ENCODE data around the gene DPF3. TPM values are rescaled to one million over a fixed set of nuclear protein-coding genes. Genes with fewer than 3 reads are reported as not detected.
A peak's percentile ranks its signal among the peaks of the same experiment; 100 is the strongest.

Gene DPF3
- total RNA-seq, 3 donors from 2014 or later (not counting 1 experiment from before 2014, with no cell fraction given): 1.4 to 1.8 (median 1.4) TPM

DNA sequence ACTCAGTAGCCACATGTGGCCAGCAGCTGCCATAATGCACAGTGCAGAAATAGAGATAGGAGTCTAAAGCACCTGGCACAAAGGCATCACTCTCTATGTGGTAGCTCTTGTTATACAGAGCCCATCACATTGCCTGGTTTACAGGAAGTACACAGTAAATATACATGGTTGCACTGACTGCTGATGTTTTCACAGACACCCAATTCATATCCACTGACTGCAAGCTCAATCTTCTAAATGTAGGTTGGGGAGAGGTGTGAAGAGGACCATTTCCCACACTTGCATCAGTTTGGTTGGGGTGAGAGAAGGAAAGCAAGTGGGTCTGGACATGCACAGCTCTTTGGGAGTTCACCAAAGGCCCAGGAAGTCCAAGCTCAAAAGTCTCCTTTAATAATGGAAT, 172.8 kb downstream of the DPF3 start:
- no peaks in the 10 kb centered on the region for H3K36me3 Mint-ChIP-seq
- TF ChIP-seq, protein P1, sequence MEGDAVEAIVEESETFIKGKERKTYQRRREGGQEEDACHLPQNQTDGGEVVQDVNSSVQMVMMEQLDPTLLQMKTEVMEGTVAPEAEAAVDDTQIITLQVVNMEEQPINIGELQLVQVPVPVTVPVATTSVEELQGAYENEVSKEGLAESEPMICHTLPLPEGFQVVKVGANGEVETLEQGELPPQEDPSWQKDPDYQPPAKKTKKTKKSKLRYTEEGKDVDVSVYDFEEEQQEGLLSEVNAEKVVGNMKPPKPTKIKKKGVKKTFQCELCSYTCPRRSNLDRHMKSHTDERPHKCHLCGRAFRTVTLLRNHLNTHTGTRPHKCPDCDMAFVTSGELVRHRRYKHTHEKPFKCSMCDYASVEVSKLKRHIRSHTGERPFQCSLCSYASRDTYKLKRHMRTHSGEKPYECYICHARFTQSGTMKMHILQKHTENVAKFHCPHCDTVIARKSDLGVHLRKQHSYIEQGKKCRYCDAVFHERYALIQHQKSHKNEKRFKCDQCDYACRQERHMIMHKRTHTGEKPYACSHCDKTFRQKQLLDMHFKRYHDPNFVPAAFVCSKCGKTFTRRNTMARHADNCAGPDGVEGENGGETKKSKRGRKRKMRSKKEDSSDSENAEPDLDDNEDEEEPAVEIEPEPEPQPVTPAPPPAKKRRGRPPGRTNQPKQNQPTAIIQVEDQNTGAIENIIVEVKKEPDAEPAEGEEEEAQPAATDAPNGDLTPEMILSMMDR (IDR thresholded peaks at IDR 0.05): no peak
- peak overlapping the region in 1 of 2 donors; percentile 42 for H3K27ac Mint-ChIP-seq
- Histone ChIP-seq H3K36me3 (ENCODE audit: control insufficient read depth, insufficient read depth, low read length) (no peaks in the 10 kb centered on the region), H3K9me3 (ENCODE audit: control insufficient read depth, insufficient read depth, low read length) (no peaks in the 10 kb centered on the region), H3K4me3 (ENCODE audit: low read length) (no peak overlapping the region), H3K27me3 (ENCODE audit: control insufficient read depth, insufficient read depth, low read length) (no peaks in the 10 kb centered on the region), H3K27ac (ENCODE audit: low read length) (no peak overlapping the region), H3K4me1 (ENCODE audit: control insufficient read depth, insufficient read depth, low read length) (peaks cover 57% of the 10 kb centered on the region)
- intact Hi-C loops (cut with micrococcal nuclease): no loop called here
- peak in 1 of 2 donors; percentile 28 for DNase-seq
- H3K4me3 Mint-ChIP-seq: no peak overlapping the region
- peak in 2 of 3 donors; percentile 34 to 46 for ATAC-seq
- peaks cover 15 to 62% of the 10 kb centered on the region in 2 donors for H3K4me1 Mint-ChIP-seq
- peaks cover 0 to 15% of the 10 kb centered on the region in 2 donors for H3K27me3 Mint-ChIP-seq (ENCODE audit: low read depth in 2 of 2)
- H3K9me3 Mint-ChIP-seq: no peaks in the 10 kb centered on the region

DNA sequence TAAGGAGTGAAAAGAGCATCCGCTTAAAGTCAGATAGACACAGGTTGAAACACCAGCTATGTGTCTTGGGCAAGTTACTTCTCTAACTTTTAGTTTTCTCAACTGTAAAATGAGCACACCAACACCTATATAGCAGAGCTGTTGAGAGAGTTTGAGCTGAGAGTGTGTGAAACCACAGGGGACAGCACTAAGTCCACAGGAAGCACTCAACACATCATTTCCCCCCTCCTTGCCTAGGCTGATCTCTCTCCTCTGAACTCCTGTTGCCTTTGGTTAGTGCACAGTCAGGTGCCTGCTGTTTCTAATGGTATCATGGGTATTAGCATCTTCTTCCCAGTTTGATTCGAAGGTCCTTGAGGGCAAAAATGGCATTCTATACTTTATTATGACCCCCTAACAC, 176.7 kb downstream of the DPF3 start:
- TF ChIP-seq, protein P1 (IDR thresholded peaks at IDR 0.05): no peak
- peak overlapping the region; percentile 55 for H3K4me3 Mint-ChIP-seq
- H3K27me3 Mint-ChIP-seq (ENCODE audit: low read depth in 2 of 2): peaks cover 3 to 9% of the 10 kb centered on the region in 2 donors
- no peaks in the 10 kb centered on the region for H3K9me3 Mint-ChIP-seq
- Histone ChIP-seq H3K36me3 (ENCODE audit: control insufficient read depth, insufficient read depth, low read length) (no peaks in the 10 kb centered on the region), H3K4me1 (ENCODE audit: control insufficient read depth, insufficient read depth, low read length) (peaks cover 75% of the 10 kb centered on the region), H3K4me3 (ENCODE audit: low read length) (no peak overlapping the region), H3K27ac (ENCODE audit: low read length) (no peak overlapping the region), H3K9me3 (ENCODE audit: control insufficient read depth, insufficient read depth, low read length) (no peaks in the 10 kb centered on the region), H3K27me3 (ENCODE audit: control insufficient read depth, insufficient read depth, low read length) (no peaks in the 10 kb centered on the region)
- DNase-seq (no peak), ATAC-seq (peak in 2 of 3 donors; percentile 51 to 83)
- peaks cover 42 to 77% of the 10 kb centered on the region in 2 donors for H3K4me1 Mint-ChIP-seq
- WGBS (ENCODE audit: insufficient coverage): 100% methylated on average over 2 of the region's 2 CpGs
- intact Hi-C loops (cut with micrococcal nuclease): loop anchor here (2.0 kb wide), 1 partner anchor 122 kb away; no protein-coding TSS in a partner anchor
- peak overlapping the region in 1 of 2 donors; percentile 83 for H3K27ac Mint-ChIP-seq
- no peaks in the 10 kb centered on the region for H3K36me3 Mint-ChIP-seq

DNA sequence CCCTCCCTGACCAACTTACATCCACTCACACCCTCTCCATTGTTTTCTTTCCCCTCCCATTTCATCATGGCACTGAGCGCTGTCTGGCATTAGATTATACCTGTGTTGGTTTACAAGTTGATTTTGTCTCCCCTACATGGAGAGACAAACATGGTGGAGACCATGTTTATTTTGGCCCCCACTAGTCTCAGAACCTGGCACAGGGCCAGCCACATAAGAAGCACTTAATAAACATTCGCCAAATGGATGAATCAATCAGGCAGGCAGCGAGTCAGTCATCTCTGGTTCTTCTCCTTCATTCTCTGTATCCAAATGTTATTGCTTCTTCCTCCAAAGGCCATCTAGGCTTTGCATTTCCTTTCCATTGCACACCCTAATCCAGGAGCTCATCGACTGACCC, 177.4 kb downstream of the DPF3 start:
- TF ChIP-seq, protein P1 (IDR thresholded peaks at IDR 0.05): no peak
- ATAC-seq: no peak
- H3K27me3 ChIP-seq (ENCODE audit: control insufficient read depth, insufficient read depth, low read length): no peaks in the 10 kb centered on the region
- H3K27ac ChIP-seq (ENCODE audit: low read length): no peak overlapping the region
- H3K27me3 Mint-ChIP-seq (ENCODE audit: low read depth in 2 of 2): peaks cover 9 to 10% of the 10 kb centered on the region in 2 donors
- H3K4me1 Mint-ChIP-seq: peaks cover 42 to 75% of the 10 kb centered on the region in 2 donors
- H3K36me3 Mint-ChIP-seq: no peaks in the 10 kb centered on the region
- no peaks in the 10 kb centered on the region for H3K9me3 Mint-ChIP-seq
- no peaks in the 10 kb centered on the region for H3K36me3 ChIP-seq (ENCODE audit: control insufficient read depth, insufficient read depth, low read length)
- intact Hi-C loops (cut with micrococcal nuclease): loop anchor here (2.0 kb wide), 1 partner anchor 122 kb away; no protein-coding TSS in a partner anchor
- peak overlapping the region; percentile 55 for H3K4me3 Mint-ChIP-seq
- DNase-seq: no peak
- H3K27ac Mint-ChIP-seq: peak overlapping the region in 1 of 2 donors; percentile 83
- 95% methylated on average over 4 of the region's 4 CpGs for WGBS (ENCODE audit: insufficient coverage)
- H3K4me1 ChIP-seq (ENCODE audit: control insufficient read depth, insufficient read depth, low read length): peaks cover 75% of the 10 kb centered on the region
- H3K9me3 ChIP-seq (ENCODE audit: control insufficient read depth, insufficient read depth, low read length): no peaks in the 10 kb centered on the region
- H3K4me3 ChIP-seq (ENCODE audit: low read length): no peak overlapping the region

DNA sequence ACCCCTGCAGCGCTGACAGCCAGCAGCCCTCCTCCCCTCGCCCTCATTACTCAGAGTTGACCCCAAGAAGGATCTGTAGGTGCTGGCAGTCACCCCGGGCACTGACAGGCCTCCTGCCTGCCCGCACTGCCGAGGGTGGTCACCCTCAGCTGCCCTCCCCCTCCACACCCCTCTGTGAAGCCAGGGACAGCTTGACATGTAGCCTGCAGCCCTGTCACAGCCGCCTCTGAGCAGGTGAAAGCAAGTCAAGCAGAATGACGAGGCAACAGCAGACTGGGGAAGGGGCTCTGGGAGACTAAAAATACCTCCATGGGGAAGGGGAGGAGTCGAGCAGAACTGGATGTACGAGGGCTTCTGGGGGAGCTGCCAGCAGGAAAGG, 178.1 kb downstream of the DPF3 start:
- Mint-ChIP-seq H3K4me3 (no peak overlapping the region), H3K9me3 (no peaks in the 10 kb centered on the region), H3K27me3 (ENCODE audit: low read depth in 2 of 2) (peaks cover 12 to 15% of the 10 kb centered on the region in 2 donors), H3K27ac (peak overlapping the region in 1 of 2 donors; percentile 83), H3K36me3 (no peaks in the 10 kb centered on the region), H3K4me1 (peaks cover 42 to 69% of the 10 kb centered on the region in 2 donors)
- no peaks in the 10 kb centered on the region for H3K9me3 ChIP-seq (ENCODE audit: control insufficient read depth, insufficient read depth, low read length)
- ATAC-seq (peak in 1 of 3 donors; percentile 25), DNase-seq (no peak)
- no peaks in the 10 kb centered on the region for H3K36me3 ChIP-seq (ENCODE audit: control insufficient read depth, insufficient read depth, low read length)
- H3K27ac ChIP-seq (ENCODE audit: low read length): no peak overlapping the region
- peaks cover 70% of the 10 kb centered on the region for H3K4me1 ChIP-seq (ENCODE audit: control insufficient read depth, insufficient read depth, low read length)
- no peak overlapping the region for H3K4me3 ChIP-seq (ENCODE audit: low read length)
- H3K27me3 ChIP-seq (ENCODE audit: control insufficient read depth, insufficient read depth, low read length): no peaks in the 10 kb centered on the region
- TF ChIP-seq, protein P1 (IDR thresholded peaks at IDR 0.05): no peak
- intact Hi-C loops (cut with micrococcal nuclease): loop anchor here (2.0 kb wide), 2 partner anchors 121 to 199 kb away; no protein-coding TSS in a partner anchor
- WGBS (ENCODE audit: insufficient coverage): 44% methylated on average over 9 of the region's 9 CpGs
